Spleen (tissue), 7 donors: Measurements from ENCODE around the gene ABHD2.

ENCODE experiments used
- POLR2A ChIP-seq, 3 donors: fragments of 450-650 bp; IDR thresholded peaks; one replicate each; pipeline ENCODE4 v1.5.1; 2017; ENCODE audit warnings: antibody characterized with exemption in 3 of 3, mild to moderate bottlenecking in 1 of 3
- POLR2AphosphoS5 ChIP-seq, 3 donors: sonication (generic); formaldehyde crosslinking; IDR thresholded peaks; one replicate each; pipeline ENCODE4 v1.5.1; 2017; ENCODE audit warnings: antibody characterized with exemption in 3 of 3
- TF ChIP-seq, protein P1 (sequence below), 11 experiments: fragments of 200-600 bp in 7 of 11; fragments of 450-650 bp in 4 of 11; sonication (generic) in 4 of 11; IDR thresholded peaks in 8 of 11; conservative IDR thresholded peaks in 3 of 11; 1 replicate in 7 of 11; 2 replicates in 4 of 11; pipeline versions ENCODE4 v1.4.0 to v1.8.0; 2016 to 2021; ENCODE audit warnings: antibody characterized with exemption in 11 of 11, inconsistent platforms in 4 of 11, mild to moderate bottlenecking in 1 of 11
- donor health status: DM: no; HTN: no; CAD: no; lungs with moderate emphysema.
- donor health status: DM: no; HTN: no; CAD: no.
- donor health status: DM: no; HTN: no; CAD: no.

DNA sequence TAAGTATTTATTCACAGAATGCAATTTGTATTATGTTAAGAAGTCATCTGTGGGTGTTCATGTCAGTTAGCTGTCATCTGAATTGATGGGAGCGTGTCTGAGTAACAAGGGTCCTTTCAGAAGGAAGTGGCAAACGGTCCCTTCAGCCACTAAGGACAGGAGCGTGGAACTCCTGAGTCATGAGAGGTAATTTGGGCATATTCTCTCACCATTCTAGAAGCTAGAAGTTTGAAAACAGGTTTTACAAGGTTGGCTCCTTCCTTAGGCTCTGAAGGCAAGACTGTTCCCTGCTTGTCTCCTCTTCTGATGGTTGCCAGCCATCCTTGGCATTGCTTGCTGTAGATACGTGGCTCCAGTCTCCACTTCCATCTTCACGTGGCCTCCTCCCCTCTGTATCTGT, 19.7 kb downstream of the ABHD2 start:
- TF ChIP-seq POLR2A (IDR thresholded peaks at IDR 0.05) = no peak
- TF ChIP-seq, protein P1, sequence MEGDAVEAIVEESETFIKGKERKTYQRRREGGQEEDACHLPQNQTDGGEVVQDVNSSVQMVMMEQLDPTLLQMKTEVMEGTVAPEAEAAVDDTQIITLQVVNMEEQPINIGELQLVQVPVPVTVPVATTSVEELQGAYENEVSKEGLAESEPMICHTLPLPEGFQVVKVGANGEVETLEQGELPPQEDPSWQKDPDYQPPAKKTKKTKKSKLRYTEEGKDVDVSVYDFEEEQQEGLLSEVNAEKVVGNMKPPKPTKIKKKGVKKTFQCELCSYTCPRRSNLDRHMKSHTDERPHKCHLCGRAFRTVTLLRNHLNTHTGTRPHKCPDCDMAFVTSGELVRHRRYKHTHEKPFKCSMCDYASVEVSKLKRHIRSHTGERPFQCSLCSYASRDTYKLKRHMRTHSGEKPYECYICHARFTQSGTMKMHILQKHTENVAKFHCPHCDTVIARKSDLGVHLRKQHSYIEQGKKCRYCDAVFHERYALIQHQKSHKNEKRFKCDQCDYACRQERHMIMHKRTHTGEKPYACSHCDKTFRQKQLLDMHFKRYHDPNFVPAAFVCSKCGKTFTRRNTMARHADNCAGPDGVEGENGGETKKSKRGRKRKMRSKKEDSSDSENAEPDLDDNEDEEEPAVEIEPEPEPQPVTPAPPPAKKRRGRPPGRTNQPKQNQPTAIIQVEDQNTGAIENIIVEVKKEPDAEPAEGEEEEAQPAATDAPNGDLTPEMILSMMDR (IDR thresholded peaks at IDR 0.05 in 8 of 11, conservative IDR thresholded peaks at IDR 0.05 in 3 of 11) = no peak
- TF ChIP-seq POLR2AphosphoS5 (IDR thresholded peaks at IDR 0.05) = no peak
